B cell (primary cell): ENCODE data around the gene PITPNB. TPM values are rescaled to one million over a fixed set of nuclear protein-coding genes. Genes with fewer than 3 reads are reported as not detected.

Experiments used
- ATAC-seq: fragments of 200-7000 bp; cut with Tn5 transposase; one replicate; pipeline ENCODE4 v1.10.0; 2021; ENCODE audit warnings: low read depth, mild to moderate bottlenecking, moderate number of reproducible peaks, moderate library complexity
- CTCF ChIA-PET: fragments of 350-600 bp; sonication (Branson Sonifier 250); formaldehyde crosslinking; loops from one replicate; lab custom pipeline; 2021; ENCODE audit warnings: antibody characterized with exemption, inconsistent platforms; lab: Charles Lee
- POLR2A ChIA-PET: fragments of 350-600 bp; sonication (Branson Sonifier 250); formaldehyde crosslinking; loops from one replicate; lab custom pipeline; 2021; ENCODE audit warnings: antibody characterized with exemption; lab: Charles Lee
- DNase-seq: peaks from one replicate; pipeline ENCODE4 v3.0.0; 2013
- H2AFZ ChIP-seq: 2 replicates; pipeline ENCODE4 v1.6.1; 2012; ENCODE audit warnings: mild to moderate bottlenecking, low read depth, low read length; ENCODE audit not compliant: insufficient read depth, poor library complexity, severe bottlenecking
- H3K27ac ChIP-seq, 2 donors: 1 replicate in 1 of 2; 2 replicates in 1 of 2; pipeline ENCODE4 v1.5.1; 2012 to 2013; ENCODE audit warnings: low read length in 2 of 2, mild to moderate bottlenecking in 2 of 2, moderate library complexity in 1 of 2
- H3K27me3 ChIP-seq, 4 experiments: fragments of 200-600 bp in 1 of 4; sonication (generic) in 1 of 4; replicated peaks in 1 of 4; 1 replicate in 2 of 4; 2 replicates in 2 of 4; pipeline versions ENCODE4 v1.6.1 to v1.7.0; 2013 to 2016; ENCODE audit warnings: low read length in 3 of 4, mild to moderate bottlenecking in 2 of 4, mixed read lengths in 1 of 4, moderate library complexity in 1 of 4; ENCODE audit not compliant: insufficient read depth in 4 of 4, control insufficient read depth in 3 of 4; ENCODE audit errors: control extremely low read depth in 1 of 4
- H3K36me3 ChIP-seq, 2 experiments: replicated peaks in 1 of 2; 1 replicate in 1 of 2; 2 replicates in 1 of 2; pipeline versions ENCODE4 v1.6.1 to v1.7.1; 2013; ENCODE audit warnings: low read length in 1 of 2; ENCODE audit not compliant: insufficient read depth in 2 of 2, control insufficient read depth in 1 of 2; ENCODE audit errors: control extremely low read depth in 1 of 2, extremely low read depth in 1 of 2
- H3K4me1 ChIP-seq, 2 donors: fragments of 200-600 bp in 1 of 2; sonication (generic) in 1 of 2; 1 replicate in 1 of 2; 2 replicates in 1 of 2; pipeline versions ENCODE4 v1.5.1 to v1.6.1; 2013 to 2017; ENCODE audit warnings: low read length in 2 of 2; ENCODE audit not compliant: control insufficient read depth in 2 of 2, insufficient read depth in 2 of 2
- H3K4me2 ChIP-seq: replicated peaks from 2 replicates; pipeline ENCODE3; 2012; ENCODE audit warnings: mild to moderate bottlenecking, low read depth, low read length; ENCODE audit not compliant: poor library complexity, severe bottlenecking
- H3K4me3 ChIP-seq, 5 experiments: fragments of 200-600 bp in 1 of 5; sonication (generic) in 1 of 5; 1 replicate in 3 of 5; 2 replicates in 2 of 5; pipeline versions ENCODE4 v1.5.1 to v1.7.0; 2011 to 2016; ENCODE audit warnings: low read length in 4 of 5, mild to moderate bottlenecking in 4 of 5, low read depth in 2 of 5, control low read depth in 1 of 5, moderate library complexity in 1 of 5; ENCODE audit not compliant: insufficient read depth in 1 of 5; ENCODE audit errors: control extremely low read depth in 1 of 5, extremely low read depth in 1 of 5
- H3K79me2 ChIP-seq: fragments of 200-600 bp; sonication (generic); one replicate; pipeline ENCODE4 v1.6.0; 2016; ENCODE audit warnings: low read length; ENCODE audit not compliant: control insufficient read depth, insufficient read depth
- H3K9ac ChIP-seq: fragments of 200-600 bp; sonication (generic); 2 replicates; pipeline ENCODE4 v1.6.1; 2017; ENCODE audit warnings: mild to moderate bottlenecking, low read length, moderate library complexity
- H3K9me3 ChIP-seq, 3 donors: one replicate each; pipeline versions ENCODE4 v1.6.1 to v1.7.1; 2013; ENCODE audit warnings: low read length in 2 of 3; ENCODE audit not compliant: control insufficient read depth in 2 of 3, insufficient read depth in 1 of 3; ENCODE audit errors: control extremely low read depth in 1 of 3
- H4K20me1 ChIP-seq: 2 replicates; pipeline ENCODE4 v1.6.0; 2012; ENCODE audit warnings: mild to moderate bottlenecking, low read length; ENCODE audit not compliant: insufficient read depth, control insufficient read depth, poor library complexity, severe bottlenecking
- H3K27ac Mint-ChIP-seq: one replicate; pipeline ENCODE4 v1.8.0; 2021; ENCODE audit warnings: mixed read lengths
- H3K27me3 Mint-ChIP-seq: one replicate; pipeline ENCODE4 v1.8.0; 2021; ENCODE audit warnings: mixed read lengths
- H3K4me1 Mint-ChIP-seq: one replicate; pipeline ENCODE4 v1.8.0; 2021; ENCODE audit warnings: mixed read lengths
- H3K4me3 Mint-ChIP-seq: one replicate; pipeline ENCODE4 v1.8.0; 2021; ENCODE audit warnings: mixed read lengths
- H3K9me3 Mint-ChIP-seq: one replicate; pipeline ENCODE4 v1.8.0; 2022; ENCODE audit warnings: mixed read lengths; ENCODE audit not compliant: insufficient read depth
- CTCF ChIP-seq: fragments of 200-600 bp; IDR thresholded peaks from one replicate; pipeline ENCODE4 v1.8.0; 2022; ENCODE audit warnings: antibody characterized with exemption, mild to moderate bottlenecking
- EZH2 ChIP-seq: IDR thresholded peaks from 2 replicates; pipeline ENCODE4 v1.6.1; 2012; ENCODE audit warnings: borderline replicate concordance, low read depth, mild to moderate bottlenecking, moderate library complexity, low read length; ENCODE audit not compliant: insufficient read depth, poor library complexity, severe bottlenecking
- WGBS: methylation state at CpG from one replicate; pipeline ENCODE4 v1.1.5; 2013; ENCODE audit warnings: missing lambda C conversion rate; ENCODE audit not compliant: insufficient coverage; 5-methylcytosine and 5-hydroxymethylcytosine counted together
- intact Hi-C: fragments of 100-400 bp; cut with micrococcal nuclease; formaldehyde crosslinking; loops from one replicate; pipeline ENCODE4 v1.10.0; 2022
- polyA plus RNA-seq: library from polyadenylated mRNA; depleted of rRNA; stranded (reverse); fragments of >200 nt; gene quantifications from 2 replicates; pipeline ENCODE4 v1.2.3, GENCODE V29; 2012
- total RNA-seq, 2 donors: library from RNA; stranded (reverse); fragments of 120-200 nt in 1 of 2; gene quantifications; 1 replicate in 1 of 2; 2 replicates in 1 of 2; pipeline versions ENCODE4 v1.2.3 to v1.2.4, GENCODE V29; 2013 to 2022

PITPNB gene
- total and polyA plus RNA-seq, 2 donors (not counting 1 experiment from before 2014, with no cell fraction given), result 17.5 to 82.3 TPM

- peaks cover 3% of the 10 kb centered on the region for H3K79me2 ChIP-seq
- ATAC-seq, result no peak
Measured at GRCh38 chr22:27870234-27871191, 48.5 kb downstream of the PITPNB start.

More at GRCh38 chr22:27870234-27871191, 48.5 kb downstream of the PITPNB start:
- Mint-ChIP-seq H3K4me1 (peaks cover 23% of the 10 kb centered on the region), H3K4me3 (no peak overlapping the region), H3K27me3 (no peaks in the 10 kb centered on the region), H3K9me3 (no peaks in the 10 kb centered on the region), H3K27ac (no peak overlapping the region)
- TF ChIP-seq CTCF (no peak), EZH2 (no peak)
- Histone ChIP-seq H3K9me3 (no peaks in the 10 kb centered on the region), H3K4me2 (no peak overlapping the region), H3K4me3 (no peak overlapping the region), H2AFZ (no peak overlapping the region), H4K20me1 (no peaks in the 10 kb centered on the region), H3K36me3 (peaks cover 2 to 60% of the 10 kb centered on the region in 2 experiments), H3K27me3 (no peaks in the 10 kb centered on the region), H3K27ac (no peak overlapping the region), H3K4me1 (peaks cover 0 to 3% of the 10 kb centered on the region in 2 donors), H3K9ac (no peak overlapping the region)
- no peak for DNase-seq
- CTCF ChIA-PET, result interaction anchor here (0.5 to 1.5 kb wide), 4 partner anchors 11 to 16 kb away, joined by 3 to 4 read pairs (median 3); no protein-coding TSS in a partner anchor
- POLR2A ChIA-PET, result no interaction called here
- intact Hi-C loops, result no loop called here
- 71% methylated on average over 1 of the region's 2 CpGs for WGBS
